Heart right ventricle (tissue), 16 donors: ENCODE results near the gene KRTAP3-3. TPM values are rescaled to one million over a fixed set of nuclear protein-coding genes. Genes with fewer than 3 reads are reported as not detected.

ENCODE experiments used
- ATAC-seq, 8 donors: fragments of 200-7000 bp; cut with Tn5 transposase; one replicate each; pipeline ENCODE4 v1.9.1; 2020; ENCODE audit warnings: mild to moderate bottlenecking in 8 of 8, moderate library complexity in 8 of 8, moderate number of reproducible peaks in 1 of 8
- DNase-seq, 2 donors: peaks; one replicate each; pipeline ENCODE4 v3.0.0-alpha.2; 2020
- H3K27ac ChIP-seq, 10 donors: fragments of 200-600 bp; sonication (generic) in 2 of 10; one replicate each; pipeline versions ENCODE4 v1.5.0 to v1.8.0; 2020 to 2022; ENCODE audit warnings: mild to moderate bottlenecking in 3 of 10
- H3K27me3 ChIP-seq, 7 donors: fragments of 200-600 bp; one replicate each; pipeline ENCODE4 v1.8.0; 2021 to 2022; ENCODE audit warnings: mild to moderate bottlenecking in 2 of 7
- H3K36me3 ChIP-seq, 9 donors: fragments of 200-600 bp; sonication (generic) in 1 of 9; one replicate each; pipeline versions ENCODE4 v1.5.0 to v1.8.0; 2020 to 2022; ENCODE audit warnings: mild to moderate bottlenecking in 2 of 9
- H3K4me1 ChIP-seq, 9 donors: fragments of 200-600 bp; sonication (generic) in 1 of 9; one replicate each; pipeline versions ENCODE4 v1.5.0 to v1.8.0; 2020 to 2022; ENCODE audit warnings: mild to moderate bottlenecking in 4 of 9
- H3K4me3 ChIP-seq, 10 donors: fragments of 200-600 bp; sonication (generic) in 2 of 10; one replicate each; pipeline versions ENCODE4 v1.5.0 to v1.8.0; 2020 to 2022; ENCODE audit warnings: mild to moderate bottlenecking in 7 of 10, moderate library complexity in 2 of 10
- H3K9me3 ChIP-seq, 11 donors: fragments of 200-600 bp in 10 of 11; sonication (generic) in 2 of 11; one replicate each; pipeline versions ENCODE4 v1.5.0 to v1.8.0; 2013 to 2022; ENCODE audit warnings: mild to moderate bottlenecking in 2 of 11, control low read depth in 1 of 11, moderate library complexity in 1 of 11
- WGBS, 2 donors: extraction: QIAGEN DNeasy Blood & Tissue Kit; methylation state at CpG; one replicate each; pipeline ENCODE4 v1.1.7; 2013; ENCODE audit warnings: inconsistent platforms in 1 of 2; 5-methylcytosine and 5-hydroxymethylcytosine counted together
- intact Hi-C, 10 donors: fragments of 100-400 bp; cut with DNase I; formaldehyde crosslinking; loops; one replicate each; pipeline versions ENCODE4 v1.11.1 to v1.14.2; 2022
- polyA plus RNA-seq, 2 donors: library from polyadenylated mRNA; stranded (reverse); fragments of 200-250 nt; gene quantifications; one replicate each; pipeline ENCODE4 v1.2.3, GENCODE V29; 2013
- total RNA-seq, 10 donors: library from RNA; stranded (reverse); fragmentation: NEBNext Ultra II Directional in 3 of 10; extraction: Animal tissue kit (Norgen Biotek cat#: 25700) in 3 of 10; gene quantifications; one replicate each; pipeline versions ENCODE4 v1.2.1 to v1.2.4, GENCODE V29; 2021 to 2023
- TF ChIP-seq, protein P1 (sequence below), 9 donors: fragments of 200-600 bp; sonication (generic) in 2 of 9; IDR thresholded peaks; one replicate each; pipeline versions ENCODE4 v1.5.0 to v1.8.0; 2021 to 2022; ENCODE audit warnings: antibody characterized with exemption in 9 of 9, mild to moderate bottlenecking in 5 of 9, moderate library complexity in 1 of 9
- donor health status: Arrhythmogenic right ventricular cardiomyopathy.
- donor health status: ischemic (EF 13 %, LVEDD 7.1; RV severe dilation, severe dysfunction).
- donor health status: healthy with polysubstance abuse.
- donor health status: DM: no; HTN: yes; CAD: no.
- donor health status: DM: no; HTN: no; CAD: no.
- donor health status: ischemic (EF 25% LVEDD 6.9; RV normal size, moderate dysfunction).
- donor health status: ischemic (EF 25% LVEDD 5.7; RV mildly dilated, moderate dysfunction).
- donor health status: healthy.
- donor health status: DM: yes; HTN: yes; CAD: no.
- donor health status: Ischemic cardiomyopathy.
- donor health status: ischemic (EF 35%, LVEDD 5.7; RV mildly dilated, moderate dysfunction).
- donor health status: nonischemic (EF 11% LVEDD 7.7; RV severe dilation, severe dysfunction).
- donor health status: DM: yes; HTN: yes; CAD: no.
- donor health status: PGD.
- donor health status: ischemic (EF 29% LVEDD 5.4; RV normal size, mild dysfunction).
- donor health status: nonischemic (EF 23%, LVEDD 6.1; RV moderate dilation, normal function).

KRTAP3-3 gene
- total and polyA plus RNA-seq, 12 donors = not detected

DNA sequence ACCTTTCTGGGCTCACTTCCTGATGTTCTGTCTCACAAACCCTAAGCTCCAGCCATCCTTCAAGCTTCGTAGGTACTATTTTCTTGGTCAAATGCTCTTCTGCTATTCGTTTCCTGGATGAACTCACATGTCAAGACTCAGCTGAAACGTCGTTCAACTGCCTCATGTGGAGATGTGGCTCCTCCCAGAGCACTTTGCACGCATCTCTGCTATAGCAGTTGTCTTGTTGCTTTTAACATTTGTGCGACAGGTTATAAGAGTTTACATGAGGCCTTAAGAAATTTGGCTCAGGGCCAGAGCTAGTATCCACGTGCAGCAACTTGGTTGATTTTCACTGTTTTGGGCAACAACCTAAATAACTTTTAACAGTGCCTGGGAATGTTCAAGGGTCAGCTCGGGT lies 7.0 kb downstream of the KRTAP3-3 start:
- Histone ChIP-seq H3K27ac (no peak overlapping the region), H3K36me3 (no peaks in the 10 kb centered on the region), H3K27me3 (peaks cover 0 to 51% (median 16%) of the 10 kb centered on the region in 7 donors), H3K4me1 (no peaks in the 10 kb centered on the region), H3K9me3 (peaks cover 0 to 7% (median 0%) of the 10 kb centered on the region in 11 donors), H3K4me3 (no peak overlapping the region)
- 58 to 59% methylated on average over 8 of the region's 8 CpGs for WGBS, 2 donors
- TF ChIP-seq, protein P1, sequence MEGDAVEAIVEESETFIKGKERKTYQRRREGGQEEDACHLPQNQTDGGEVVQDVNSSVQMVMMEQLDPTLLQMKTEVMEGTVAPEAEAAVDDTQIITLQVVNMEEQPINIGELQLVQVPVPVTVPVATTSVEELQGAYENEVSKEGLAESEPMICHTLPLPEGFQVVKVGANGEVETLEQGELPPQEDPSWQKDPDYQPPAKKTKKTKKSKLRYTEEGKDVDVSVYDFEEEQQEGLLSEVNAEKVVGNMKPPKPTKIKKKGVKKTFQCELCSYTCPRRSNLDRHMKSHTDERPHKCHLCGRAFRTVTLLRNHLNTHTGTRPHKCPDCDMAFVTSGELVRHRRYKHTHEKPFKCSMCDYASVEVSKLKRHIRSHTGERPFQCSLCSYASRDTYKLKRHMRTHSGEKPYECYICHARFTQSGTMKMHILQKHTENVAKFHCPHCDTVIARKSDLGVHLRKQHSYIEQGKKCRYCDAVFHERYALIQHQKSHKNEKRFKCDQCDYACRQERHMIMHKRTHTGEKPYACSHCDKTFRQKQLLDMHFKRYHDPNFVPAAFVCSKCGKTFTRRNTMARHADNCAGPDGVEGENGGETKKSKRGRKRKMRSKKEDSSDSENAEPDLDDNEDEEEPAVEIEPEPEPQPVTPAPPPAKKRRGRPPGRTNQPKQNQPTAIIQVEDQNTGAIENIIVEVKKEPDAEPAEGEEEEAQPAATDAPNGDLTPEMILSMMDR (IDR thresholded peaks at IDR 0.05) = no peak
- DNase-seq (no peak), ATAC-seq (no peak)
- intact Hi-C loops = no loop called here

DNA sequence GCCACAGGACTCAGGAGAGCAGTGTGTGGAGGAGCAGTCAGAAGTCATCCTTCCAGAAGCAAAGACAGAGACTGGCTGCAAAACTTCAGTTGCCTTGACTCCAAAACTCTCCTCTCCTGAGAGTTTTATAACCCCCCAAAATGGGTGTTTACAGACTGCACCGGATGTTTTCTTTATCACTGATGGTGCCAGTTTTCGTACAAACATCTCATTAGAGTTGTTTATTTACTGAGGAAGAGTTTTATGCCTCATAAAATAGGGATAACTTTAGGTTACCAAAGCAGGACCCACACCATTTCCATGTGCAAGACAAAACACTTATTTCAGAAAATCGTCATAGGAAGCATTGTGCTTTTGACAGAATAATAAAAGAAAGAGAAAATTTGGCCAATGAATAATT lies 9.7 kb downstream of the KRTAP3-3 start, which contains the start of gene KRT40:
TSS of gene KRT40 (minus strand) at position 101 of the 400 bp plus-strand sequence. CDS start at position 48, 53 bp downstream.
- no peaks in the 10 kb centered on the region for H3K9me3 ChIP-seq
- H3K4me3 ChIP-seq = no peak within 1 kb of the TSS
- intact Hi-C loops = no loop called here
- DNase-seq = no peak
- no peaks in the 10 kb centered on the region for H3K36me3 ChIP-seq
- peaks cover 0 to 7% (median 0%) of the 10 kb centered on the region in 9 donors for H3K4me1 ChIP-seq
- 67 to 71% methylated on average over 3 of the region's 3 CpGs for WGBS, 2 donors
- TF ChIP-seq, protein P1 (IDR thresholded peaks at IDR 0.05) = no peak
- no peak within 1 kb of the TSS for H3K27ac ChIP-seq
- H3K27me3 ChIP-seq = peaks cover 0 to 44% (median 17%) of the 10 kb centered on the region in 7 donors
- ATAC-seq = no peak

- ATAC-seq (no peak), DNase-seq (no peak)
- 51 to 53% methylated on average over 5 of the region's 5 CpGs for WGBS, 2 donors
- Histone ChIP-seq H3K27me3 (peaks cover 0 to 47% (median 18%) of the 10 kb centered on the region in 7 donors), H3K4me1 (peaks cover 0 to 7% (median 0%) of the 10 kb centered on the region in 9 donors), H3K27ac (no peak overlapping the region), H3K9me3 (no peaks in the 10 kb centered on the region), H3K36me3 (no peaks in the 10 kb centered on the region), H3K4me3 (no peak overlapping the region)
- intact Hi-C loops = no loop called here
- TF ChIP-seq, protein P1 (IDR thresholded peaks at IDR 0.05) = no peak
These were observed 12.8 kb downstream of the KRTAP3-3 start for GRCh38 chr17:40981115-40981514.

DNA sequence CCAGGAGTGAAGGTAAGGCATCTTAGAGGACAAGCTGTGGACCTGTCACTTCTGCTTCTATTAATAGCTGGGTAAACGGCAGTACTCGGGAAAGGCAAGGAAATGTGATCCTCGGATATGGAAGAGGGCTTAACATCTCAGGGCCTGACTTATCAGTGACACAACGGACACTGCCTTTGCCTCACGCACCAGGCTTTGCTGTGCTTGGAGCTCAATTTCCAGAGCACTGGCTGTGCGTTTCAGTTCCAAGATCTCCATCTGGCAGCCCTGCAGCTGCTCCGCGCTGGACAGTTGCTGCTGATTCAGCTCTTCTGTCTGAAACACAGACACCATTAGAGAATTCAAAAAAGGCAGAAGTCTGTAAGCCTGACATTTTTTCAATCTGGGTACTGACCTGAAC lies 13.4 kb downstream of the KRTAP3-3 start:
- intact Hi-C loops = no loop called here
- DNase-seq = no peak

More for the DNA sequence above, 13.4 kb downstream of the KRTAP3-3 start:
- Histone ChIP-seq H3K27ac (no peak overlapping the region), H3K27me3 (peaks cover 0 to 50% (median 22%) of the 10 kb centered on the region in 7 donors), H3K4me3 (no peak overlapping the region), H3K4me1 (peaks cover 0 to 7% (median 0%) of the 10 kb centered on the region in 9 donors), H3K9me3 (no peaks in the 10 kb centered on the region), H3K36me3 (no peaks in the 10 kb centered on the region)
- TF ChIP-seq, protein P1 (IDR thresholded peaks at IDR 0.05) = no peak
- peak in 2 of 8 donors; percentile 13 to 55 for ATAC-seq
- WGBS, 2 donors = 9% methylated on average over 8 of the region's 8 CpGs
